ENCODE measurements around the gene MYO1H. TPM values are rescaled to one million over a fixed set of nuclear protein-coding genes. Genes with fewer than 3 reads are reported as not detected.
A peak's percentile ranks its signal among the peaks of the same experiment; 100 is the strongest.

MYO1H gene
- total and polyA plus RNA-seq, 2 of the 13 experiments (the other 11 are each of a cell fraction or from before 2014, with no cell fraction given), result not detected

DNA sequence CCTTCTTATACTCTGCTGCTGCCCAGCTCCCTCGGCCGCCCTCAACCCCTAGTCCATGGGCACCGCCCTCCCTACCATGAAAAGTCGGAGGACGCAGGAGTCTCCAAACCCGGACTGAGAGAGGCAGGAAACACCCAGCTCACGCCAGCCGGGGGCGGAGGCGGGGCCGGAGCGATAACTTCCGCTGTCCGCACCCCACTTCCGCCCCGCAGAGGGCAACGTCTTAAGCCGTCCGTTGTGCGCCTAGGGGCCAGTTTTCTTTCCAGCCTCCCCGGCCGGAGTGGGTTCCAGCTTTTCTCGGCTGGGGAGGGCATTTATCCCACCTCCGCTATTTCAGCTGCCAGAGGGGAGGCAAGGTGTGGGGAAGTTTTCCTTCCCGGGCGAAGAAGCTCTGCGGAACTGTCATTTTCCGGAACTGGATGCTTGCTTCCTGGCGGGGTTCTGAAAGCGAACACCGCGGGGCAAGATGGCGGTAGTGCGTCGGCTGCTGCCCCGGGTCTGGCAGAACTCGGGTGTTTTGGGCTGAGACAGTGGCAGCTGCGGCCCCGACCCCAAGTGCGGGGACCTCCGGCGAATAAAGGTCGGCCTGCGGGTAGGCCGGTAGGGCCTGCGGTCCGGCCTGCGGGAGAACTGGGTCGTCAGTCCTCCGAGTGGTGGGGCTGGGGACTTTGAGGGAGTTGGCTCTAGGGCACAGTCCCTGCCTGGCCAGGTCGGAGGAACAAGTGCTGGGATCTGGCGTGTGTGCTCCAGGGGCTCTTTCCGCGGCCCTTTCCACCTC, 129.7 kb downstream of the MYO1H start, which contains the start of the genes KCTD10 and UBE3B (continued):
- TF ChIP-seq, protein P1, sequence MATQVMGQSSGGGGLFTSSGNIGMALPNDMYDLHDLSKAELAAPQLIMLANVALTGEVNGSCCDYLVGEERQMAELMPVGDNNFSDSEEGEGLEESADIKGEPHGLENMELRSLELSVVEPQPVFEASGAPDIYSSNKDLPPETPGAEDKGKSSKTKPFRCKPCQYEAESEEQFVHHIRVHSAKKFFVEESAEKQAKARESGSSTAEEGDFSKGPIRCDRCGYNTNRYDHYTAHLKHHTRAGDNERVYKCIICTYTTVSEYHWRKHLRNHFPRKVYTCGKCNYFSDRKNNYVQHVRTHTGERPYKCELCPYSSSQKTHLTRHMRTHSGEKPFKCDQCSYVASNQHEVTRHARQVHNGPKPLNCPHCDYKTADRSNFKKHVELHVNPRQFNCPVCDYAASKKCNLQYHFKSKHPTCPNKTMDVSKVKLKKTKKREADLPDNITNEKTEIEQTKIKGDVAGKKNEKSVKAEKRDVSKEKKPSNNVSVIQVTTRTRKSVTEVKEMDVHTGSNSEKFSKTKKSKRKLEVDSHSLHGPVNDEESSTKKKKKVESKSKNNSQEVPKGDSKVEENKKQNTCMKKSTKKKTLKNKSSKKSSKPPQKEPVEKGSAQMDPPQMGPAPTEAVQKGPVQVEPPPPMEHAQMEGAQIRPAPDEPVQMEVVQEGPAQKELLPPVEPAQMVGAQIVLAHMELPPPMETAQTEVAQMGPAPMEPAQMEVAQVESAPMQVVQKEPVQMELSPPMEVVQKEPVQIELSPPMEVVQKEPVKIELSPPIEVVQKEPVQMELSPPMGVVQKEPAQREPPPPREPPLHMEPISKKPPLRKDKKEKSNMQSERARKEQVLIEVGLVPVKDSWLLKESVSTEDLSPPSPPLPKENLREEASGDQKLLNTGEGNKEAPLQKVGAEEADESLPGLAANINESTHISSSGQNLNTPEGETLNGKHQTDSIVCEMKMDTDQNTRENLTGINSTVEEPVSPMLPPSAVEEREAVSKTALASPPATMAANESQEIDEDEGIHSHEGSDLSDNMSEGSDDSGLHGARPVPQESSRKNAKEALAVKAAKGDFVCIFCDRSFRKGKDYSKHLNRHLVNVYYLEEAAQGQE (IDR thresholded peaks at IDR 0.05; ENCODE audit: borderline replicate concordance in 1 of 2, low read depth in 1 of 2, low read length in 2 of 2), result peak in 1 of 2 experiments; percentile 65; a peak in 2 of 4 replicates
- TF ChIP-seq, protein P2, sequence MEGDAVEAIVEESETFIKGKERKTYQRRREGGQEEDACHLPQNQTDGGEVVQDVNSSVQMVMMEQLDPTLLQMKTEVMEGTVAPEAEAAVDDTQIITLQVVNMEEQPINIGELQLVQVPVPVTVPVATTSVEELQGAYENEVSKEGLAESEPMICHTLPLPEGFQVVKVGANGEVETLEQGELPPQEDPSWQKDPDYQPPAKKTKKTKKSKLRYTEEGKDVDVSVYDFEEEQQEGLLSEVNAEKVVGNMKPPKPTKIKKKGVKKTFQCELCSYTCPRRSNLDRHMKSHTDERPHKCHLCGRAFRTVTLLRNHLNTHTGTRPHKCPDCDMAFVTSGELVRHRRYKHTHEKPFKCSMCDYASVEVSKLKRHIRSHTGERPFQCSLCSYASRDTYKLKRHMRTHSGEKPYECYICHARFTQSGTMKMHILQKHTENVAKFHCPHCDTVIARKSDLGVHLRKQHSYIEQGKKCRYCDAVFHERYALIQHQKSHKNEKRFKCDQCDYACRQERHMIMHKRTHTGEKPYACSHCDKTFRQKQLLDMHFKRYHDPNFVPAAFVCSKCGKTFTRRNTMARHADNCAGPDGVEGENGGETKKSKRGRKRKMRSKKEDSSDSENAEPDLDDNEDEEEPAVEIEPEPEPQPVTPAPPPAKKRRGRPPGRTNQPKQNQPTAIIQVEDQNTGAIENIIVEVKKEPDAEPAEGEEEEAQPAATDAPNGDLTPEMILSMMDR (CRISPR knock-in tag; IDR thresholded peaks at IDR 0.05), result peak; percentile 12; the same call in 1 of the 2 replicates
- 0 out of 2 replicates have a peak, but pooled peaks have one; percentile 53 for TF ChIP-seq ZNF431 (CRISPR knock-in tag; IDR thresholded peaks at IDR 0.05; ENCODE audit: borderline replicate concordance, low read depth)
- no peak for TF ChIP-seq NFE2L2 (IDR thresholded peaks at IDR 0.05; ENCODE audit: low read length)
- TF ChIP-seq MAFF (IDR thresholded peaks at IDR 0.05; ENCODE audit: low read depth, low read length), result no peak
- peak; percentile 62 for TF ChIP-seq ZNF883 (CRISPR knock-in tag; IDR thresholded peaks at IDR 0.05; ENCODE audit: not compliant biosample characterization)
- TF ChIP-seq, protein P3, sequence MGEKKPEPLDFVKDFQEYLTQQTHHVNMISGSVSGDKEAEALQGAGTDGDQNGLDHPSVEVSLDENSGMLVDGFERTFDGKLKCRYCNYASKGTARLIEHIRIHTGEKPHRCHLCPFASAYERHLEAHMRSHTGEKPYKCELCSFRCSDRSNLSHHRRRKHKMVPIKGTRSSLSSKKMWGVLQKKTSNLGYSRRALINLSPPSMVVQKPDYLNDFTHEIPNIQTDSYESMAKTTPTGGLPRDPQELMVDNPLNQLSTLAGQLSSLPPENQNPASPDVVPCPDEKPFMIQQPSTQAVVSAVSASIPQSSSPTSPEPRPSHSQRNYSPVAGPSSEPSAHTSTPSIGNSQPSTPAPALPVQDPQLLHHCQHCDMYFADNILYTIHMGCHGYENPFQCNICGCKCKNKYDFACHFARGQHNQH (CRISPR knock-in tag; IDR thresholded peaks at IDR 0.05), result peak; percentile 85; the same call in 1 of the 2 replicates
- TF ChIP-seq FOXK2 (IDR thresholded peaks at IDR 0.05), result no peak; the same call in 1 of the 2 replicates
- TF ChIP-seq HDAC2 (CRISPR knock-in tag; IDR thresholded peaks at IDR 0.05), result 0 out of 2 replicates have a peak, but pooled peaks have one; percentile 45
- TF ChIP-seq ZFP36L2 (CRISPR knock-in tag; IDR thresholded peaks at IDR 0.05), result no peak
- peak; percentile 91 for TF ChIP-seq ELF1 (CRISPR knock-in tag; IDR thresholded peaks at IDR 0.05)
- TF ChIP-seq MTERF4 (CRISPR knock-in tag; IDR thresholded peaks at IDR 0.05), result no peak
- TF ChIP-seq SP2 (CRISPR knock-in tag; IDR thresholded peaks at IDR 0.05), result no peak
- peak; percentile 67 for TF ChIP-seq HCFC1 (IDR thresholded peaks at IDR 0.05; ENCODE audit: low read depth, low read length)
- TF ChIP-seq ZNF737 (CRISPR knock-in tag; IDR thresholded peaks at IDR 0.05; ENCODE audit: borderline replicate concordance), result 0 out of 2 replicates have a peak, but pooled peaks have one; percentile 76
- TF ChIP-seq ZXDC (CRISPR knock-in tag; IDR thresholded peaks at IDR 0.05), result 0 out of 2 replicates have a peak, but pooled peaks have one; percentile 8

Measured in HepG2 (cell line).